ENCODE measurements around the gene NHLRC2.

Gene NHLRC2

GRCh38 chr10:113907166-113907565 is 52.7 kb downstream of the NHLRC2 start:
- DNase-seq = no peak

- no peak for DNase-seq
Observed at GRCh38 chr10:113908236-113908635, 53.8 kb downstream of the NHLRC2 start.

- DNase-seq = no peak
Observed at GRCh38 chr10:113911113-113911512, 56.7 kb downstream of the NHLRC2 start.

GRCh38 chr10:113911839-113912238 is 57.4 kb downstream of the NHLRC2 start:
- DNase-seq = no peak

GRCh38 chr10:113912582-113912981 is 58.1 kb downstream of the NHLRC2 start:
- no peak for DNase-seq

- DNase-seq = no peak
Observed at GRCh38 chr10:113914956-113915355, 60.5 kb downstream of the NHLRC2 start.

- DNase-seq = no peak
Observed at GRCh38 chr10:113915540-113915939, 61.1 kb downstream of the NHLRC2 start.

- no peak for DNase-seq
Observed at GRCh38 chr10:113916053-113916452, 61.6 kb downstream of the NHLRC2 start.

GRCh38 chr10:113917636-113918035 is 63.2 kb downstream of the NHLRC2 start:
- DNase-seq = no peak

GRCh38 chr10:113920114-113920513 is 65.7 kb downstream of the NHLRC2 start:
- DNase-seq = no peak

GRCh38 chr10:113920875-113921274 is 66.4 kb downstream of the NHLRC2 start:
- DNase-seq = no peak

- no peak for DNase-seq
Observed at GRCh38 chr10:113921561-113922370, 67.3 kb downstream of the NHLRC2 start.

- no peak for DNase-seq
Observed at GRCh38 chr10:113922787-113923570, 68.5 kb downstream of the NHLRC2 start.

- DNase-seq = no peak
Observed at GRCh38 chr10:113924186-113924585, 69.7 kb downstream of the NHLRC2 start.

GRCh38 chr10:113924664-113925063 is 70.2 kb downstream of the NHLRC2 start:
- no peak for DNase-seq

GRCh38 chr10:113927440-113927839 is 73.0 kb downstream of the NHLRC2 start:
- no peak for DNase-seq

- no peak for DNase-seq
Observed at GRCh38 chr10:113928830-113929229, 74.4 kb downstream of the NHLRC2 start.

GRCh38 chr10:113929522-113929921 is 75.1 kb downstream of the NHLRC2 start:
- DNase-seq = no peak

GRCh38 chr10:113930482-113931057 is 76.1 kb downstream of the NHLRC2 start:
- DNase-seq = no peak

GRCh38 chr10:113932854-113933253 is 78.4 kb downstream of the NHLRC2 start:
- DNase-seq = no peak

- DNase-seq = no peak
Observed at GRCh38 chr10:113933894-113934532, 79.6 kb downstream of the NHLRC2 start.

GRCh38 chr10:113937258-113937657 is 82.8 kb downstream of the NHLRC2 start:
- DNase-seq = no peak

Data from amygdala (tissue), 56 donors.